ENCODE measurements around the gene NACC1.

NACC1 gene

GRCh38 chr19:13083627-13084026 is 34.4 kb upstream of the NACC1 start:
- H3K79me2 ChIP-seq (ENCODE audit: insufficient read depth, low read length) = no peaks in the 10 kb centered on the region
- H3K9ac ChIP-seq (ENCODE audit: low read depth, low read length, poor library complexity, severe bottlenecking) = no peak overlapping the region
- H2AFZ ChIP-seq (ENCODE audit: low read length) = no peak overlapping the region
- H3K4me3 ChIP-seq (ENCODE audit: low read length, poor library complexity, severe bottlenecking) = no peak overlapping the region
- no peaks in the 10 kb centered on the region for H3K27me3 ChIP-seq (ENCODE audit: insufficient read depth, low read length, poor library complexity, severe bottlenecking)
- H3K36me3 ChIP-seq (ENCODE audit: insufficient read depth, low read length) = no peaks in the 10 kb centered on the region
- peaks cover 3% of the 10 kb centered on the region for H3K4me1 ChIP-seq (ENCODE audit: insufficient read depth, low read length, poor library complexity, severe bottlenecking)
- no peak overlapping the region for H3K4me2 ChIP-seq (ENCODE audit: low read depth, low read length, poor library complexity, severe bottlenecking)
- H3F3A ChIP-seq (ENCODE audit: low read depth) = no peaks in the 10 kb centered on the region
- H3K9me2 ChIP-seq (replicated peaks; ENCODE audit: low read depth, low read length) = no peaks in the 10 kb centered on the region
- no peaks in the 10 kb centered on the region for H3K9me3 ChIP-seq (ENCODE audit: insufficient read depth, low read depth, low read length)
- TF ChIP-seq CTCF (conservative IDR thresholded peaks at IDR 0.05; ENCODE audit: low read length) = no peak
- no peaks in the 10 kb centered on the region for H4K20me1 ChIP-seq (ENCODE audit: insufficient read depth, low read length, poor library complexity, severe bottlenecking)

GRCh38 chr19:13085666-13086065 is 32.4 kb upstream of the NACC1 start:
- Histone ChIP-seq H3F3A (ENCODE audit: low read depth) (no peaks in the 10 kb centered on the region), H3K79me2 (ENCODE audit: insufficient read depth, low read length) (no peaks in the 10 kb centered on the region), H3K9me2 (replicated peaks; ENCODE audit: low read depth, low read length) (no peaks in the 10 kb centered on the region), H3K36me3 (ENCODE audit: insufficient read depth, low read length) (no peaks in the 10 kb centered on the region), H3K4me3 (ENCODE audit: low read length, poor library complexity, severe bottlenecking) (no peak overlapping the region), H3K4me2 (ENCODE audit: low read depth, low read length, poor library complexity, severe bottlenecking) (no peak overlapping the region), H4K20me1 (ENCODE audit: insufficient read depth, low read length, poor library complexity, severe bottlenecking) (no peaks in the 10 kb centered on the region), H2AFZ (ENCODE audit: low read length) (no peak overlapping the region), H3K4me1 (ENCODE audit: insufficient read depth, low read length, poor library complexity, severe bottlenecking) (no peaks in the 10 kb centered on the region), H3K9me3 (ENCODE audit: insufficient read depth, low read depth, low read length) (no peaks in the 10 kb centered on the region), H3K27me3 (ENCODE audit: insufficient read depth, low read length, poor library complexity, severe bottlenecking) (no peaks in the 10 kb centered on the region), H3K9ac (ENCODE audit: low read depth, low read length, poor library complexity, severe bottlenecking) (no peak overlapping the region)
- TF ChIP-seq CTCF (conservative IDR thresholded peaks at IDR 0.05; ENCODE audit: low read length) = no peak
- TF ChIP-seq EZH2phosphoT487 (IDR thresholded peaks at IDR 0.05; ENCODE audit: borderline replicate concordance) = no peak

DNA sequence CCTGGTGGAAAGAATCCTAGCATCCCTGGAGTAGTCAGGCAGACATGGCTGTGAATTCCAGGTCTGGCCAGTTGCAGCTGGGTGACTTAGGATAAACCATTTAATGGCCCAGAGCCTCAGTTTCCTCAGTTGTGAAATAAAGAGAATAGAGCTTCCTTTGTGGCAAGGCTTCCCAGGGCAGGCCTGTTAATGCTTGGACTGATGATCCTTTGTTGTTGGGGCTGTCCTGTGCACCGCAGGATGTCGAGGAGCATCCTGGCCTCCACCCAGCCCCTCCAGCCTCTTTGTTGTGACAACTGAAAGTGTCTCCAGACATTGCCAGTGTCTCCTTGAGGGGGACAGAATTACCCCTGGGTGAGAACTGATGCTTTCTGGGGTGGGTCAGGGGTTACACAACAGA is 31.7 kb upstream of the NACC1 start:
- TF ChIP-seq EZH2phosphoT487 (IDR thresholded peaks at IDR 0.05; ENCODE audit: borderline replicate concordance) = no peak
- TF ChIP-seq CTCF (conservative IDR thresholded peaks at IDR 0.05; ENCODE audit: low read length) = no peak
- no peaks in the 10 kb centered on the region for H3K9me2 ChIP-seq (replicated peaks; ENCODE audit: low read depth, low read length)
- H3K4me1 ChIP-seq (ENCODE audit: insufficient read depth, low read length, poor library complexity, severe bottlenecking) = no peaks in the 10 kb centered on the region
- H3K36me3 ChIP-seq (ENCODE audit: insufficient read depth, low read length) = no peaks in the 10 kb centered on the region
- H2AFZ ChIP-seq (ENCODE audit: low read length) = no peak overlapping the region
- no peak overlapping the region for H3K4me3 ChIP-seq (ENCODE audit: low read length, poor library complexity, severe bottlenecking)
- no peak overlapping the region for H3K4me2 ChIP-seq (ENCODE audit: low read depth, low read length, poor library complexity, severe bottlenecking)
- H3K79me2 ChIP-seq (ENCODE audit: insufficient read depth, low read length) = no peaks in the 10 kb centered on the region
- H4K20me1 ChIP-seq (ENCODE audit: insufficient read depth, low read length, poor library complexity, severe bottlenecking) = no peaks in the 10 kb centered on the region
- H3K27me3 ChIP-seq (ENCODE audit: insufficient read depth, low read length, poor library complexity, severe bottlenecking) = no peaks in the 10 kb centered on the region
- H3F3A ChIP-seq (ENCODE audit: low read depth) = no peaks in the 10 kb centered on the region
- H3K9me3 ChIP-seq (ENCODE audit: insufficient read depth, low read depth, low read length) = no peaks in the 10 kb centered on the region
- no peak overlapping the region for H3K9ac ChIP-seq (ENCODE audit: low read depth, low read length, poor library complexity, severe bottlenecking)

All from Loucy (cell line).